WTC11 (cell line): ENCODE results near the gene PTPRN. TPM values are rescaled to one million over a fixed set of nuclear protein-coding genes. Genes with fewer than 3 reads are reported as not detected.

Experiments used
- ATAC-seq: fragments of 200-7000 bp; cut with Tn5 transposase; 2 replicates; pipeline ENCODE4 v1.10.0; 2021; ENCODE audit warnings: mild to moderate bottlenecking, moderate library complexity
- CTCF ChIA-PET: fragments of 300-600 bp; sonication (Branson Sonifier 250); formaldehyde crosslinking; loops from one replicate; lab custom pipeline; 2021; ENCODE audit warnings: antibody characterized with exemption; lab: Charles Lee
- POLR2A ChIA-PET: fragments of 350-600 bp; sonication (Branson Sonifier 250); formaldehyde crosslinking; loops from one replicate; lab custom pipeline; 2021; ENCODE audit warnings: antibody characterized with exemption; lab: Charles Lee
- DNase-seq: peaks from one replicate; pipeline ENCODE4 v3.0.0; 2021; ENCODE audit warnings: low spot score
- H3K27ac Mint-ChIP-seq: 2 replicates; pipeline ENCODE4 v1.8.0; 2021; ENCODE audit warnings: mixed read lengths
- H3K27me3 Mint-ChIP-seq: 2 replicates; pipeline ENCODE4 v1.8.0; 2021; ENCODE audit warnings: low read depth, mild to moderate bottlenecking, moderate library complexity, mixed read lengths
- H3K36me3 Mint-ChIP-seq: 2 replicates; pipeline ENCODE4 v1.8.0; 2021; ENCODE audit warnings: mixed read lengths
- H3K4me1 Mint-ChIP-seq: 2 replicates; pipeline ENCODE4 v1.8.0; 2022; ENCODE audit warnings: mixed read lengths
- H3K4me3 Mint-ChIP-seq: 2 replicates; pipeline ENCODE4 v1.8.0; 2021; ENCODE audit warnings: mild to moderate bottlenecking, moderate library complexity, mixed read lengths
- H3K9me3 Mint-ChIP-seq: 2 replicates; pipeline ENCODE4 v1.8.0; 2021; ENCODE audit warnings: mixed read lengths
- CBFB ChIP-seq: sonication (generic); formaldehyde crosslinking; IDR thresholded peaks from 2 replicates; pipeline ENCODE4 v1.8.1; 2022; ENCODE audit warnings: mild to moderate bottlenecking, low read depth, missing genetic modification reagents
- CREM ChIP-seq: sonication (generic); formaldehyde crosslinking; IDR thresholded peaks from 2 replicates; pipeline ENCODE4 v1.8.1; 2022; ENCODE audit warnings: mild to moderate bottlenecking, missing genetic modification reagents, moderate library complexity
- E2F4 ChIP-seq: sonication (generic); formaldehyde crosslinking; IDR thresholded peaks from 2 replicates; pipeline ENCODE4 v1.8.1; 2022; ENCODE audit warnings: low read depth, mild to moderate bottlenecking, moderate library complexity, missing genetic modification reagents, borderline replicate concordance
- E2F5 ChIP-seq: sonication (generic); formaldehyde crosslinking; IDR thresholded peaks from 2 replicates; pipeline ENCODE4 v1.8.1; 2022; ENCODE audit warnings: mild to moderate bottlenecking, moderate library complexity, missing genetic modification reagents
- ETV6 ChIP-seq: sonication (generic); formaldehyde crosslinking; IDR thresholded peaks from 2 replicates; pipeline ENCODE4 v1.8.1; 2022; ENCODE audit warnings: mild to moderate bottlenecking, missing genetic modification reagents
- FOXJ3 ChIP-seq: sonication (generic); formaldehyde crosslinking; IDR thresholded peaks from 2 replicates; pipeline ENCODE4 v1.9.0; 2021; ENCODE audit warnings: missing genetic modification reagents, mild to moderate bottlenecking, borderline replicate concordance
- FOXK1 ChIP-seq: sonication (generic); formaldehyde crosslinking; IDR thresholded peaks from 2 replicates; pipeline ENCODE4 v1.8.0; 2022; ENCODE audit warnings: mild to moderate bottlenecking, moderate library complexity, missing genetic modification reagents
- MXD4 ChIP-seq: fragments of 250-450 bp; sonication (Bioruptor Pico); IDR thresholded peaks from 2 replicates; pipeline ENCODE4 v1.8.0; 2021; ENCODE audit warnings: mild to moderate bottlenecking, moderate library complexity, borderline replicate concordance
- TEAD4 ChIP-seq: sonication (generic); formaldehyde crosslinking; IDR thresholded peaks from 2 replicates; pipeline ENCODE4 v1.8.0; 2022; ENCODE audit warnings: mild to moderate bottlenecking, missing genetic modification reagents
- ZNF138 ChIP-seq: sonication (generic); formaldehyde crosslinking; conservative IDR thresholded peaks from 2 replicates; pipeline ENCODE4 v1.8.1; 2022; ENCODE audit warnings: mild to moderate bottlenecking, moderate library complexity, missing genetic modification reagents
- ZNF317 ChIP-seq: sonication (generic); formaldehyde crosslinking; IDR thresholded peaks from 2 replicates; pipeline ENCODE4 v1.8.1; 2023; ENCODE audit warnings: low read depth, mild to moderate bottlenecking, moderate library complexity, missing genetic modification reagents, borderline replicate concordance
- total RNA-seq: library from RNA; stranded (reverse); gene quantifications from 3 replicates; pipeline ENCODE4 v1.2.3, GENCODE V29; 2021
- TF ChIP-seq, protein P1 (sequence below): sonication (generic); formaldehyde crosslinking; IDR thresholded peaks from 2 replicates; pipeline ENCODE4 v1.8.1; 2023; ENCODE audit warnings: mild to moderate bottlenecking, missing genetic modification reagents
- TF ChIP-seq, protein P2 (sequence below): fragments of 250-450 bp; sonication (Bioruptor Pico); conservative IDR thresholded peaks from 2 replicates; pipeline ENCODE4 v1.9.0; 2021; ENCODE audit warnings: mild to moderate bottlenecking
- TF ChIP-seq, protein P3 (sequence below): fragments of 250-450 bp; sonication (Bioruptor Pico); IDR thresholded peaks from 2 replicates; pipeline ENCODE4 v2.1.2; 2022; ENCODE audit warnings: mild to moderate bottlenecking, moderate library complexity
- TF ChIP-seq, protein P4 (sequence below): sonication (generic); formaldehyde crosslinking; IDR thresholded peaks from 2 replicates; pipeline ENCODE4 v1.8.0; 2023; ENCODE audit warnings: mild to moderate bottlenecking, missing genetic modification reagents
- TF ChIP-seq, protein P5 (sequence below): sonication (generic); formaldehyde crosslinking; IDR thresholded peaks from 2 replicates; pipeline ENCODE4 v1.8.1; 2023; ENCODE audit warnings: mild to moderate bottlenecking, missing genetic modification reagents, borderline replicate concordance

Gene PTPRN
- total RNA-seq, 1 experiment from 2014 or later = 3.8 TPM

- TF ChIP-seq FOXK1 (CRISPR knock-in tag) = no peak
- no peak for TF ChIP-seq MXD4 (CRISPR knock-in tag)
- no peak for TF ChIP-seq E2F4
- TF ChIP-seq, protein P1, sequence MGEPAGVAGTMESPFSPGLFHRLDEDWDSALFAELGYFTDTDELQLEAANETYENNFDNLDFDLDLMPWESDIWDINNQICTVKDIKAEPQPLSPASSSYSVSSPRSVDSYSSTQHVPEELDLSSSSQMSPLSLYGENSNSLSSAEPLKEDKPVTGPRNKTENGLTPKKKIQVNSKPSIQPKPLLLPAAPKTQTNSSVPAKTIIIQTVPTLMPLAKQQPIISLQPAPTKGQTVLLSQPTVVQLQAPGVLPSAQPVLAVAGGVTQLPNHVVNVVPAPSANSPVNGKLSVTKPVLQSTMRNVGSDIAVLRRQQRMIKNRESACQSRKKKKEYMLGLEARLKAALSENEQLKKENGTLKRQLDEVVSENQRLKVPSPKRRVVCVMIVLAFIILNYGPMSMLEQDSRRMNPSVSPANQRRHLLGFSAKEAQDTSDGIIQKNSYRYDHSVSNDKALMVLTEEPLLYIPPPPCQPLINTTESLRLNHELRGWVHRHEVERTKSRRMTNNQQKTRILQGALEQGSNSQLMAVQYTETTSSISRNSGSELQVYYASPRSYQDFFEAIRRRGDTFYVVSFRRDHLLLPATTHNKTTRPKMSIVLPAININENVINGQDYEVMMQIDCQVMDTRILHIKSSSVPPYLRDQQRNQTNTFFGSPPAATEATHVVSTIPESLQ = no peak
- TF ChIP-seq, protein P2, sequence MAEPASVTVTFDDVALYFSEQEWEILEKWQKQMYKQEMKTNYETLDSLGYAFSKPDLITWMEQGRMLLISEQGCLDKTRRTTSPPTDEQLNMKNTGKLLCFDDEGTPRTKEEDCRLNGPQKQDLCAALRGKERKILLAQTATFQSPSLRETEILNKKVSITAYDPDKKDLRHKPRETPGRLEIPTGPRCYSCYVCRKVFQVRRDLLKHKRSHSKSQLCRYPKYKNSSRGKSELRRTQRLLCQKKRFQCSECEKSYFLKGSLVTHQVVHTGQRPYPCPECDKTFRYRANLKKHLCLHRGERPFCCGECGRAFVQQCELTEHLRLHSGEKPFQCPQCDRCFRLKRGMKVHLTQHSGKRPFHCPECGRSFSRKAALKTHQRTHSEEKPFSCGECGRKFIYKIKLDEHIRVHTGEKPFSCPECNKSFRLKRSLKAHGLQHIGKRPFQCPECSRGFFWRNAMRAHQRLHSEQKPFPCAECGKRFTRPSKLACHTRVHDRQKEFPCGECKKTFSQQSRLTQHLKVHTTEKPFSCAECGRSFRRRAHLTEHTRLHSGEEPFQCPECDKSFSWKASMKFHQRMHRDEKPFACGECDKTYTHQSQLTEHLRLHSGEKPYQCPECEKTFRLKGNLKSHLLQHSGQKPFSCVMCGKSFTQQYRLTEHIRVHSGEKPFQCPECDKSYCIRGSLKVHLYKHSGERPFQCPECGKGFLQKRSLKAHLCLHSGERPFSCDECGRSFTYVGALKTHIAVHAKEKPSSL = no peak
- TF ChIP-seq, protein P3, sequence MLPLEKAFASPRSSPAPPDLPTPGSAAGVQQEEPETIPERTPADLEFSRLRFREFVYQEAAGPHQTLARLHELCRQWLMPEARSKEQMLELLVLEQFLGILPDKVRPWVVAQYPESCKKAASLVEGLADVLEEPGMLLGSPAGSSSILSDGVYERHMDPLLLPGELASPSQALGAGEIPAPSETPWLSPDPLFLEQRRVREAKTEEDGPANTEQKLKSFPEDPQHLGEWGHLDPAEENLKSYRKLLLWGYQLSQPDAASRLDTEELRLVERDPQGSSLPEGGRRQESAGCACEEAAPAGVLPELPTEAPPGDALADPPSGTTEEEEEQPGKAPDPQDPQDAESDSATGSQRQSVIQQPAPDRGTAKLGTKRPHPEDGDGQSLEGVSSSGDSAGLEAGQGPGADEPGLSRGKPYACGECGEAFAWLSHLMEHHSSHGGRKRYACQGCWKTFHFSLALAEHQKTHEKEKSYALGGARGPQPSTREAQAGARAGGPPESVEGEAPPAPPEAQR (CRISPR knock-in tag) = no peak
- ChIA-PET CTCF (interaction anchor here (1.0 kb wide), 1 partner anchor 30 kb away, joined by 4 read pairs; no protein-coding TSS in a partner anchor), POLR2A (no interaction called here)
- Mint-ChIP-seq H3K9me3 (no peaks in the 10 kb centered on the region), H3K36me3 (no peaks in the 10 kb centered on the region), H3K27ac (no peak overlapping the region), H3K4me3 (no peak overlapping the region), H3K4me1 (no peaks in the 10 kb centered on the region), H3K27me3 (peaks cover 60% of the 10 kb centered on the region)
- DNase-seq (no peak), ATAC-seq (no peak)
These were observed 15.9 kb upstream of the PTPRN start for GRCh38 chr2:219325136-219325535.

DNA sequence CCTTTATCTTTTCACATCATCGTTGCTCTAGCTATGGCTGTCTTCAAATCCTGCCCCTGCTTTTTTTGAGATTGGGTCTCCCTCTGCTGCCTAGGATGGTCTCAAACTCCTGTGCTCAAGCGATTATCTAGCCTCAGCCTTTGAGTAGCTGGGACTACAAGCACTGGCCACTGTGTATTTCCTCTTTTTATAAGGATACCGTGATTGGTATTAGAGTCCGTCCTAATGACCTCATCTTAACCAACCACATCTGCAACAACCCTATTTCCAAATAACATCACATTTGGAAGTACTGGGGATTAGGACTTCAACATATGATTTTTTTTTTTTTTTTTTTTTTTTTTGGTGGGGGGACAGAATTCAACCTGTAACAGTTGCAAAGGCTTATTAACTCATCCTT, 14.2 kb upstream of the PTPRN start:
- peaks cover 43% of the 10 kb centered on the region for H3K27me3 Mint-ChIP-seq
- no peak overlapping the region for H3K4me3 Mint-ChIP-seq
- ATAC-seq (no peak), DNase-seq (no peak)
- POLR2A ChIA-PET = interaction anchor here (0.6 to 0.7 kb wide), 2 partner anchors 54 to 356 kb away, joined by 5 to 7 read pairs; no protein-coding TSS in a partner anchor
- H3K9me3 Mint-ChIP-seq = no peaks in the 10 kb centered on the region
- no peaks in the 10 kb centered on the region for H3K36me3 Mint-ChIP-seq
- H3K27ac Mint-ChIP-seq = no peak overlapping the region
- no peaks in the 10 kb centered on the region for H3K4me1 Mint-ChIP-seq
- CTCF ChIA-PET = interaction anchor here (0.8 to 1.5 kb wide), 2 partner anchors 12 to 29 kb away, joined by 3 to 8 read pairs; no protein-coding TSS in a partner anchor
- TF ChIP-seq CBFB (CRISPR knock-in tag) = no peak
- TF ChIP-seq ETV6 (CRISPR knock-in tag) = no peak
- TF ChIP-seq E2F4 = no peak
- TF ChIP-seq TEAD4 (CRISPR knock-in tag) = no peak
- no peak for TF ChIP-seq E2F5 (CRISPR knock-in tag)
- TF ChIP-seq ZNF138 (CRISPR knock-in tag) = no peak
- TF ChIP-seq CREM (CRISPR knock-in tag) = no peak
- TF ChIP-seq ZNF317 (CRISPR knock-in tag) = no peak
- TF ChIP-seq, protein P4, sequence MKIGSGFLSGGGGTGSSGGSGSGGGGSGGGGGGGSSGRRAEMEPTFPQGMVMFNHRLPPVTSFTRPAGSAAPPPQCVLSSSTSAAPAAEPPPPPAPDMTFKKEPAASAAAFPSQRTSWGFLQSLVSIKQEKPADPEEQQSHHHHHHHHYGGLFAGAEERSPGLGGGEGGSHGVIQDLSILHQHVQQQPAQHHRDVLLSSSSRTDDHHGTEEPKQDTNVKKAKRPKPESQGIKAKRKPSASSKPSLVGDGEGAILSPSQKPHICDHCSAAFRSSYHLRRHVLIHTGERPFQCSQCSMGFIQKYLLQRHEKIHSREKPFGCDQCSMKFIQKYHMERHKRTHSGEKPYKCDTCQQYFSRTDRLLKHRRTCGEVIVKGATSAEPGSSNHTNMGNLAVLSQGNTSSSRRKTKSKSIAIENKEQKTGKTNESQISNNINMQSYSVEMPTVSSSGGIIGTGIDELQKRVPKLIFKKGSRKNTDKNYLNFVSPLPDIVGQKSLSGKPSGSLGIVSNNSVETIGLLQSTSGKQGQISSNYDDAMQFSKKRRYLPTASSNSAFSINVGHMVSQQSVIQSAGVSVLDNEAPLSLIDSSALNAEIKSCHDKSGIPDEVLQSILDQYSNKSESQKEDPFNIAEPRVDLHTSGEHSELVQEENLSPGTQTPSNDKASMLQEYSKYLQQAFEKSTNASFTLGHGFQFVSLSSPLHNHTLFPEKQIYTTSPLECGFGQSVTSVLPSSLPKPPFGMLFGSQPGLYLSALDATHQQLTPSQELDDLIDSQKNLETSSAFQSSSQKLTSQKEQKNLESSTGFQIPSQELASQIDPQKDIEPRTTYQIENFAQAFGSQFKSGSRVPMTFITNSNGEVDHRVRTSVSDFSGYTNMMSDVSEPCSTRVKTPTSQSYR (CRISPR knock-in tag) = no peak
- no peak for TF ChIP-seq FOXJ3 (CRISPR knock-in tag)
- TF ChIP-seq, protein P5, sequence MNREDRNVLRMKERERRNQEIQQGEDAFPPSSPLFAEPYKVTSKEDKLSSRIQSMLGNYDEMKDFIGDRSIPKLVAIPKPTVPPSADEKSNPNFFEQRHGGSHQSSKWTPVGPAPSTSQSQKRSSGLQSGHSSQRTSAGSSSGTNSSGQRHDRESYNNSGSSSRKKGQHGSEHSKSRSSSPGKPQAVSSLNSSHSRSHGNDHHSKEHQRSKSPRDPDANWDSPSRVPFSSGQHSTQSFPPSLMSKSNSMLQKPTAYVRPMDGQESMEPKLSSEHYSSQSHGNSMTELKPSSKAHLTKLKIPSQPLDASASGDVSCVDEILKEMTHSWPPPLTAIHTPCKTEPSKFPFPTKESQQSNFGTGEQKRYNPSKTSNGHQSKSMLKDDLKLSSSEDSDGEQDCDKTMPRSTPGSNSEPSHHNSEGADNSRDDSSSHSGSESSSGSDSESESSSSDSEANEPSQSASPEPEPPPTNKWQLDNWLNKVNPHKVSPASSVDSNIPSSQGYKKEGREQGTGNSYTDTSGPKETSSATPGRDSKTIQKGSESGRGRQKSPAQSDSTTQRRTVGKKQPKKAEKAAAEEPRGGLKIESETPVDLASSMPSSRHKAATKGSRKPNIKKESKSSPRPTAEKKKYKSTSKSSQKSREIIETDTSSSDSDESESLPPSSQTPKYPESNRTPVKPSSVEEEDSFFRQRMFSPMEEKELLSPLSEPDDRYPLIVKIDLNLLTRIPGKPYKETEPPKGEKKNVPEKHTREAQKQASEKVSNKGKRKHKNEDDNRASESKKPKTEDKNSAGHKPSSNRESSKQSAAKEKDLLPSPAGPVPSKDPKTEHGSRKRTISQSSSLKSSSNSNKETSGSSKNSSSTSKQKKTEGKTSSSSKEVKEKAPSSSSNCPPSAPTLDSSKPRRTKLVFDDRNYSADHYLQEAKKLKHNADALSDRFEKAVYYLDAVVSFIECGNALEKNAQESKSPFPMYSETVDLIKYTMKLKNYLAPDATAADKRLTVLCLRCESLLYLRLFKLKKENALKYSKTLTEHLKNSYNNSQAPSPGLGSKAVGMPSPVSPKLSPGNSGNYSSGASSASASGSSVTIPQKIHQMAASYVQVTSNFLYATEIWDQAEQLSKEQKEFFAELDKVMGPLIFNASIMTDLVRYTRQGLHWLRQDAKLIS (CRISPR knock-in tag) = no peak
